GM18951 (cell line): ENCODE results near the gene FGFBP1.
"Not testable (repeated sequence)": the region's sequence is repeated elsewhere in the genome, so short reads cannot be mapped to it uniquely, and the experiment has no call there.

Experiments
- POLR2A ChIP-seq: IDR thresholded peaks from 4 replicates; pipeline ENCODE4 v1.6.1; 2011; ENCODE audit warnings: mild to moderate bottlenecking; ENCODE audit not compliant: insufficient read length, insufficient read depth; ENCODE audit errors: extremely low read depth
- in situ Hi-C: fragments of 300-500 bp; cut with MboI; formaldehyde crosslinking; loops from one replicate; pipeline ENCODE4 v1.12.0; 2022; ENCODE audit warnings: low sequenced_read_pairs, mixed read lengths, inconsistent platforms; ENCODE audit not compliant: unreplicated experiment

FGFBP1 gene

GRCh38 chr4:15935504-15936402 lies 2.8 kb downstream of the FGFBP1 start:
- no peak for TF ChIP-seq POLR2A
- in situ Hi-C loops, result no loop called here

DNA sequence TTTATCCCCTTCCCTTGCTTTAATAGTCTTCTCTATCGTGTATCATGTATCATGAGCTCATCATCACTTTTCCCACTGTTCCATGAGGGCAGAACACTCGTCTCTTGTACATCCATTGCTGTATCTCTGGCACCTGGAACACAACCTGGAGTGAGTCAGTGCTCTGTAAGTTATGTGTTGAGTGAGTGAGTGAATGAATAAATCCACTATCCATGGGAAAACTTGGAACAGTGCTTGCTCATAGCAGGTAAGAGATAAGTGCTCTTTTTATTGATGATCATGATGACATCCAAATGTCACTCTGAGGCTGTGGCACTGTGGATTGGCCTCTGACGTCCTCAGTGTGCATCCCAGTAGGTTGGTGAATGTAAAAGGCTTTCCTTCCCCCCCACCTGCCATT lies 4.3 kb downstream of the FGFBP1 start:
- no peak for TF ChIP-seq POLR2A
- in situ Hi-C loops, result no loop called here

GRCh38 chr4:15931451-15932210 lies 6.9 kb downstream of the FGFBP1 start:
- in situ Hi-C loops, result no loop called here
- TF ChIP-seq POLR2A, result no peak

DNA sequence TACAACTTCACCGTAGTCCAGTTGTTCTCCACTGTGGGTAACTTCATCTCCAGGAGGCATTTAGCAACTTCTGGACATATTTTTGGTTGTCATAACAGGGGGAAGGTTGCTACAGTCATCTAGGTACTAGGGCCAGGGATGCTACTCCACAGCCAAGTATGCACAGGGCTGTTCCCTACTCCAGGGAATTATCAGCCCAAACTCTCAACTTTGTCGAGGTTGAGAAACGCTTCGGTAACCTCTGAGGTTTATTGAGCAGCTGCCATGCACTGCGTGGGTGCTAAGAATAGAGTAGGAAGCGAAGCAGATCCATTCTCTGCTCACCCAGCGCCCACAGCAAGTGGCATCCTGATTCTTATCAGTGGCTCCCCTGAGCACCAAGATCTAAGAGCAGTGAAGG lies 8.2 kb downstream of the FGFBP1 start:
- in situ Hi-C loops, result no loop called here

DNA sequence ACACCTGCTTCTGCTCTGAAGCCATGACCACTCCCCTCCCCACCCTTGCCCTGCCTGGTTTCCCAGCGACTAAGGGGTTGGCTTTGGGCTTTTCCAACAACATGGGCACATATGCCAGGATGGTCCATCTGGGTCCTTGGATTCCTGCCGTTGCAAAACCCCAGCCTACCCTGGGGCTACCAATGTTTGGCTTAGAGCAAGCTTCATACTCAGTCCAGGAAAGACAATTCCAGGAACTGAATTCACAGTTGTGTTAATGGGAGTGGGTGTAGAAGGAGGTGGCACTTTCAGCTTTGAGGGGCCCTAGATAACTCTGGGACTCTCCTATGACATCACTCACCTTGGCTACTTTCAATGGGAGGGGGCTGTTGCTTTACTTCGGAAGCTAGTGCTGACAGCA lies 9.0 kb downstream of the FGFBP1 start:
- in situ Hi-C loops, result no loop called here
- no peak for TF ChIP-seq POLR2A

More for the DNA sequence above, 8.2 kb downstream of the FGFBP1 start:
- TF ChIP-seq POLR2A, result no peak

- TF ChIP-seq POLR2A, result no peak
- in situ Hi-C loops, result no loop called here
These were observed 9.7 kb downstream of the FGFBP1 start for GRCh38 chr4:15928883-15929282.

DNA sequence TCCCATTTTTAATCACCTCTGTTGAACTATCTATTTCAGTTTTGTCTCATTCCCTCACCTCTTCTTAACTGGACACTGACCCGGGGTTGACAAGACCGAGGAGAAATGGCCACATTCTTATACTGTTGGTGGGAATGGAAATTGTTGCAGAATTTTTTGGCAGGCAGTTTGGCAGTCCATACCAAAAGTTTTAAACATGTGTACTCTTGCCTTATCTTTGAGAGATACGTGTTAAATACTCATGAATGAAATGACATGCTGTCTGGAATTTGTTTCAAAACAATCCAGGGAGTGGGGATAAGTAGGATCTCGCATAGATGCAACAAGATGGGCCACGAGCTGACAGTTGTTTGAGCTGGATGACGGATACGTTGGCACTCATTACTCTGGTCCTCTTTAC lies 12.1 kb downstream of the FGFBP1 start:
- no peak for TF ChIP-seq POLR2A
- in situ Hi-C loops, result no loop called here

DNA sequence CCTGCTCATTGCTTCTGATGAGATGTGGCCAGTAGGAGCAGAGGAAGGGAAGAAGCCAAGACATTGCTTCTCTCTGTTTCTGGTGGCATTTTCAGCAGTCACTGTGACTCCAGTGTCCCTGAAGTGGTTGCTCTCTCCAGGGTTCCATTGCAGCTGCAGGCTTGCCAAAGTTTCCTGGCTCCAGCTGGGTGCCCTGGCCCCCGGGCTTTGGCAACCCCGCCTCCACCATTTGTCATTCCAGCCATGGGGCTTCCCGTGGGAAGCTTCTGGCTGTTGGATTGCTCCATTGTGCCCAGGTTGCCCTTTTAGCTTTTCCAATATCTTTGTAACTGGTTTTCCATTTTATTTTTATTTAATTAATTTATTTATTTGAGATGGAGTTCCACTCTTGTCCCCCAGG lies 12.7 kb downstream of the FGFBP1 start:
- no peak for TF ChIP-seq POLR2A
- in situ Hi-C loops, result no loop called here

GRCh38 chr4:15921592-15921932 lies 17.0 kb downstream of the FGFBP1 start:
- in situ Hi-C loops, result no loop called here
- TF ChIP-seq POLR2A, result no peak

DNA sequence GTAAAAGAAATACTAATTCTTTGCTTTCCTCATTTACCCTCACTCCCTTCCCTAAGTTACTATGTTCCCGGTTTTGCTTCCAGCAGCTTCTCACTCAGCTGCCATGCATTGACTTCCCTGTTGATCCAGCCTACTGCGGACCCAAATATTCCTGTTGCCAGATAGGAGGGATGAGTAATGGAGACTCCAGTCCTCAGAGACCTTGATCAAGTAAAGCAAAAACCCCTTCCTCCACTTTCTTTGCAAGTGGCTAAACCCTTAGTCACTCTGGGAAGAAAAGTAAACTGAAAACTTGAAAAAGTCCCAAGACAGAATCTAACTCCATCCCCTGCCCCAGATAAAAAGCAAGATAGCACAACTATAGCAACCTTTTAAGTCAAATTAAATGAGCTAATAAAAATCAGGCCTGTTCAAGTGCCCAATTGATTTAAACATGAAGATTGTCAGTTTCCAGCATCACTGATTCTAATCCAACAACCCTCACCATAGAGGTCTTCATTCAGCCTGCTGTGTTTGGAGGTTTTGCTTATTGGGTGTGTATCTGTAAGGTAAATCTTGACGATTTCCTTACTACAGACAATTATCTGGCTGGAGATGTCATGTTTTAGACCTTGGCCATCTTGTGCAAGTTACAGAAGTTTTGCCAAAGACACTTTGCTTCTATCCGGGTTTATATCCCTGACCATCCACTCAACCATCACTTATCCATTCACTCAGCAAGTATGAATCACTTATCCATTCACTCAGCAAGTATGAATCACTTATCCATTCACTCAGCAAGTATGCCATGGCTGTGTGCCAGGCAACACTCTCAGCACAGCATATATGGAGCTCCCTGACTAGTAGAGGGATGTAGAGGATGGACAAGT lies 17.6 kb downstream of the FGFBP1 start:
- TF ChIP-seq POLR2A, result no peak
- in situ Hi-C loops, result no loop called here

GRCh38 chr4:15918484-15919129 lies 19.9 kb downstream of the FGFBP1 start:
- in situ Hi-C loops, result no loop called here
- no peak for TF ChIP-seq POLR2A

DNA sequence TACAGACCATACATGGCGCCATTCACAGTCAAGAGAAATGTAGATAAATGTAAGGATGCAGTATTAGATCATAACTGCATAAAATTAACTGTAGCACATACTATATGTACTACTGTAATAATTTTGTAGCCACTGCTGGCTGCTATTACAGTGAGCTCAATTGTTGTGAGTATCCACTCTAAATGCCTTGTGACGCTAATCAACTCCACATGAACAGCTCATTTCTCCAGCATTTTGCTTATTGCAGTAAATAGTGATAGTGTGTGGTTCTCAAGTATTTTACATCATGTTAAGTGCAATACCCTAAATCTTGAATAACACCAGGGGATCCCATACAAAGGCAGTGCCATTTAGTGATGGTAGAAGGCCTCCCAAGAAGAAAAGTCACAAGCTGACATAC lies 21.2 kb downstream of the FGFBP1 start:
- in situ Hi-C loops, result no loop called here
- no peak for TF ChIP-seq POLR2A

- in situ Hi-C loops, result not testable (repeated sequence)
These were observed 22.2 kb downstream of the FGFBP1 start for GRCh38 chr4:15916358-15916757.
